Fibroblast of villous mesenchyme (primary cell): ENCODE data around the gene KRTAP10-1. TPM values are rescaled to one million over a fixed set of nuclear protein-coding genes. Genes with fewer than 3 reads are reported as not detected.
"Not testable (repeated sequence)": the region's sequence is repeated elsewhere in the genome, so short reads cannot be mapped to it uniquely, and the experiment has no call there.

Experiments
- DNase-seq: peaks from one replicate; pipeline ENCODE4 v3.0.0-alpha.2; 2010; ENCODE audit warnings: low read depth
- H3K4me3 ChIP-seq: 2 replicates; pipeline ENCODE4 v1.5.1; 2011; ENCODE audit warnings: low read depth, mild to moderate bottlenecking, low read length
- total RNA-seq: library from RNA; depleted of rRNA; stranded (reverse); fragments of >200 nt; gene quantifications from 2 replicates; pipeline ENCODE4 v1.2.3, GENCODE V29; 2012
- TF ChIP-seq, protein P1 (sequence below): IDR thresholded peaks from 2 replicates; pipeline ENCODE4 v1.5.1; 2012; ENCODE audit warnings: low read depth, mild to moderate bottlenecking, low read length; ENCODE audit not compliant: insufficient read depth

Gene KRTAP10-1
- total RNA-seq, 1 donor, result not detected

GRCh38 chr21:44551340-44551961 lies 11.5 kb upstream of the KRTAP10-1 start, which contains the start of gene KRTAP10-2:
Gene KRTAP10-2, minus strand, starts transcription at chr21:44551505. Its CDS starts 47 bp downstream, at chr21:44551458.
- TF ChIP-seq, protein P1, sequence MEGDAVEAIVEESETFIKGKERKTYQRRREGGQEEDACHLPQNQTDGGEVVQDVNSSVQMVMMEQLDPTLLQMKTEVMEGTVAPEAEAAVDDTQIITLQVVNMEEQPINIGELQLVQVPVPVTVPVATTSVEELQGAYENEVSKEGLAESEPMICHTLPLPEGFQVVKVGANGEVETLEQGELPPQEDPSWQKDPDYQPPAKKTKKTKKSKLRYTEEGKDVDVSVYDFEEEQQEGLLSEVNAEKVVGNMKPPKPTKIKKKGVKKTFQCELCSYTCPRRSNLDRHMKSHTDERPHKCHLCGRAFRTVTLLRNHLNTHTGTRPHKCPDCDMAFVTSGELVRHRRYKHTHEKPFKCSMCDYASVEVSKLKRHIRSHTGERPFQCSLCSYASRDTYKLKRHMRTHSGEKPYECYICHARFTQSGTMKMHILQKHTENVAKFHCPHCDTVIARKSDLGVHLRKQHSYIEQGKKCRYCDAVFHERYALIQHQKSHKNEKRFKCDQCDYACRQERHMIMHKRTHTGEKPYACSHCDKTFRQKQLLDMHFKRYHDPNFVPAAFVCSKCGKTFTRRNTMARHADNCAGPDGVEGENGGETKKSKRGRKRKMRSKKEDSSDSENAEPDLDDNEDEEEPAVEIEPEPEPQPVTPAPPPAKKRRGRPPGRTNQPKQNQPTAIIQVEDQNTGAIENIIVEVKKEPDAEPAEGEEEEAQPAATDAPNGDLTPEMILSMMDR, result no peak
- H3K4me3 ChIP-seq, result no peak within 1 kb of the TSS
- DNase-seq, result no peak

- DNase-seq, result no peak
- TF ChIP-seq, protein P1, result no peak
- H3K4me3 ChIP-seq, result no peak overlapping the region
These were observed 10.8 kb upstream of the KRTAP10-1 start for GRCh38 chr21:44550807-44551206.

- DNase-seq, H3K4me3 ChIP-seq: not testable (repeated sequence)
These were observed 10.3 kb upstream of the KRTAP10-1 start for GRCh38 chr21:44550285-44550684.

- DNase-seq, result no peak
- TF ChIP-seq, protein P1, result no peak
- no peak overlapping the region for H3K4me3 ChIP-seq
These were observed 9.7 kb upstream of the KRTAP10-1 start for GRCh38 chr21:44549525-44550211.

DNA sequence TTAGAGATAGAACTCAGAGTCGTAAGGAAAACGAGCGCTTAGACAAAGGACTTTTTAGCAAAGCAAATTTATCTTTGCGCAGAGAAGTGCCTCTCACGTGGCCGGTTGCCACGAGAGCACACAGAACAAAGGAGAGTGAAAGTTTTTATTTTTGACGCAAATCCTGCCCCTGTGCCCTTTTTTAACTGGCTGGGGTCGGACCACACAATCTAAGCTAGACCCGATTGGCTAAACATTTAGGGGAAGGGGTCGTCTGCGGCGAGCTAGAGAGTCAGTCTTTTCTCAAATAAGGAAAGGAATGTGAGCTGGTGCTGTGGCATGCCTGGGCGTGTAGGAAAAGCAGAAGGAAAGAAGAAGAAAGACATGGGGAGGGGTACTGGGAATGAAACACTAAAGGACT lies 8.9 kb upstream of the KRTAP10-1 start:
- TF ChIP-seq, protein P1, result no peak
- no peak overlapping the region for H3K4me3 ChIP-seq
- no peak for DNase-seq

DNA sequence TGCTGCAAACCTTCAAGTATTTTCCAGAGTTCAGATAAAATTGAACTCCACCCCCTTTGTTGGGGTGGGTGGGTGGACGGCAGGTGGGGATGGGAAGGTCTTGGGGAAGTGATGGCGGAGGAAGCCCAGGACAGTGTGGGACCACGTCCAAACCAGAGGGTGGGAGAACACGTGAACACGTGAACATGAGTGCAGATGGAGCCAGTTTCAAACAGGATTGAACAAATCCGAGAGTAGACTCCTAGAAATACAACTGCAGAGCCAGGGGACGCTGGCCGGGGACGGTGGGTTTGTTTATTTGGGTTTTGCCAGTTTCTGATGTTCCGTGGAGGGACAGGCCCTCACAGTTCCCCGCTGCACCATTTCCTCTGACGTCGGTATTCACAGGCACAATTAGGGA lies 8.4 kb upstream of the KRTAP10-1 start:
- no peak for DNase-seq
- no peak overlapping the region for H3K4me3 ChIP-seq
- TF ChIP-seq, protein P1, result no peak

DNA sequence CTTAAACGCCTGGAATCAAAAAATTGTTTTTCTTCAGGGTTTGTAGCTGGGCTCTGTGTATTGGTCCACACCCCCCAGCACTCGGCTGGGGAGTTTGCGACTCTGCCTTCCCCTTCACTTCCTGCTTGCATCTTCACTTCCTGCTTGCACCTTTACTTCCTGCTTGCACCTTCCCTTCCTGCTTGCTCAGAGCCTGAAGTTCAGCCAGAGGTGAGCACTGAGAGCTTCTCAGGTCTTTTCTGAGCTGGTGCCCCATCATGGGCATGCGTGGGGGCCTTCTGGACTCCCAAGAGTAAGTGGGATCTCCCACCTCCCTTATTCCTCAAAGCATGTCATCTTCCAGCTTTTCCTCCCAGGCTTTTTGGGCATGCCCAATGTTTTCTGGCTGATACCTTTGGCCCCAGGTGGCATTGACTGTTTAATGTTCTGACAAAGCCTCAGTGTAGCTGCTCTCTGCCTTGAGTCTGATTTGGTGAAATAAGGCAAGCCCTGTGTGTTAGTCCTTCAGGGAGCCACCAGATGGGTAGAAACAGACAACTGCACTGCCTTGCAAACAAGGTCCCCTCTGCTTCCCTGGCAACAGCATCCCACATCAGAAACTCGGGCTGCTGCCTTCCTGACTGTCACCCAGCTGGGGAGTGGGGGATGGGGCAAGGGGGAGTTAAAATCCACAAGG lies 7.8 kb upstream of the KRTAP10-1 start:
- no peak for DNase-seq
- no peak overlapping the region for H3K4me3 ChIP-seq
- TF ChIP-seq, protein P1, result no peak
